Breast epithelium (tissue), 4 donors: ENCODE results near the gene FGR. TPM values are rescaled to one million over a fixed set of nuclear protein-coding genes. Genes with fewer than 3 reads are reported as not detected.

Source experiments
- DNase-seq, 2 donors: peaks; one replicate each; pipeline ENCODE4 v3.0.0-alpha.2; 2019; ENCODE audit warnings: low spot score in 2 of 2
- H3K27ac ChIP-seq, 2 donors: fragments of 200-600 bp; sonication (generic) in 1 of 2; one replicate each; pipeline ENCODE4 v1.5.1; 2016 to 2019; ENCODE audit warnings: mild to moderate bottlenecking in 1 of 2
- H3K27me3 ChIP-seq, 2 donors: fragments of 200-600 bp; sonication (generic) in 1 of 2; one replicate each; pipeline versions ENCODE4 v1.5.1 to v1.6.0; 2017 to 2019; ENCODE audit warnings: control low read depth in 1 of 2, mild to moderate bottlenecking in 1 of 2
- H3K36me3 ChIP-seq: fragments of 200-600 bp; one replicate; pipeline ENCODE4 v1.5.1; 2019
- H3K4me1 ChIP-seq, 2 donors: fragments of 200-600 bp; sonication (generic); one replicate each; pipeline ENCODE4 v1.5.1; 2016 to 2019; ENCODE audit warnings: control low read depth in 1 of 2
- H3K4me3 ChIP-seq, 3 donors: fragments of 200-600 bp; sonication (generic); 1 replicate in 2 of 3; 2 replicates in 1 of 3; pipeline ENCODE4 v1.5.1; 2016 to 2019; ENCODE audit warnings: mild to moderate bottlenecking in 3 of 3, moderate library complexity in 2 of 3
- H3K9me3 ChIP-seq, 2 donors: fragments of 200-600 bp; sonication (generic) in 1 of 2; one replicate each; pipeline ENCODE4 v1.5.1; 2016 to 2019; ENCODE audit warnings: control low read depth in 1 of 2
- CTCF ChIP-seq, 3 donors: fragments of 450-650 bp; IDR thresholded peaks; one replicate each; pipeline ENCODE4 v1.5.1; 2016 to 2017; ENCODE audit warnings: antibody characterized with exemption in 3 of 3, mild to moderate bottlenecking in 3 of 3, moderate library complexity in 3 of 3
- POLR2A ChIP-seq: fragments of 450-650 bp; IDR thresholded peaks from one replicate; pipeline ENCODE4 v1.6.1; 2016; ENCODE audit warnings: antibody characterized with exemption, mild to moderate bottlenecking, moderate library complexity
- POLR2AphosphoS5 ChIP-seq, 3 donors: sonication (generic); formaldehyde crosslinking; IDR thresholded peaks; one replicate each; pipeline ENCODE4 v1.6.1; 2017; ENCODE audit warnings: antibody characterized with exemption in 3 of 3
- intact Hi-C: fragments of 100-400 bp; cut with DNase I; formaldehyde crosslinking; loops from one replicate; pipeline ENCODE4 v1.15.1; 2023; ENCODE audit warnings: low total_unique reads
- total RNA-seq, 3 donors: library from RNA; depleted of rRNA; stranded (reverse); fragments of >200 nt; gene quantifications; one replicate each; pipeline ENCODE4 v1.1.0, GENCODE V29; 2016

FGR gene
- total RNA-seq, 3 donors from 2014 or later: 22.1 to 46.9 (median 24.3) TPM

GRCh38 chr1:27638805-27639204, 3.8 kb upstream of the FGR start:
- no peak overlapping the region for H3K4me3 ChIP-seq
- no peak for DNase-seq
- no peaks in the 10 kb centered on the region for H3K27me3 ChIP-seq
- no peaks in the 10 kb centered on the region for H3K36me3 ChIP-seq
- intact Hi-C loops: no loop called here
- TF ChIP-seq CTCF (IDR thresholded peaks at IDR 0.05) (no peak), POLR2A (no peak), POLR2AphosphoS5 (IDR thresholded peaks at IDR 0.05) (no peak)
- H3K9me3 ChIP-seq: no peaks in the 10 kb centered on the region
- no peaks in the 10 kb centered on the region for H3K4me1 ChIP-seq
- no peak overlapping the region for H3K27ac ChIP-seq

GRCh38 chr1:27638047-27638734, 3.2 kb upstream of the FGR start:
- H3K9me3 ChIP-seq: no peaks in the 10 kb centered on the region
- DNase-seq: no peak
- intact Hi-C loops: no loop called here
- H3K27ac ChIP-seq: no peak overlapping the region
- TF ChIP-seq POLR2AphosphoS5 (IDR thresholded peaks at IDR 0.05): no peak
- TF ChIP-seq CTCF (IDR thresholded peaks at IDR 0.05): no peak
- TF ChIP-seq POLR2A: no peak
- no peak overlapping the region for H3K4me3 ChIP-seq
- H3K36me3 ChIP-seq: no peaks in the 10 kb centered on the region
- H3K27me3 ChIP-seq: no peaks in the 10 kb centered on the region
- H3K4me1 ChIP-seq: no peaks in the 10 kb centered on the region

- Histone ChIP-seq H3K27ac (peak overlapping the region; percentile 61 to 82), H3K9me3 (no peaks in the 10 kb centered on the region), H3K27me3 (no peaks in the 10 kb centered on the region), H3K36me3 (no peaks in the 10 kb centered on the region), H3K4me1 (no peaks in the 10 kb centered on the region), H3K4me3 (peak overlapping the region; percentile 54 to 70 (median 61))
- intact Hi-C loops: no loop called here
- TF ChIP-seq POLR2AphosphoS5 (IDR thresholded peaks at IDR 0.05) (no peak), POLR2A (no peak), CTCF (IDR thresholded peaks at IDR 0.05) (no peak)
- no peak for DNase-seq
These were observed 584 bp upstream of the FGR start for GRCh38 chr1:27635396-27636142.

- TF ChIP-seq POLR2A: no peak
- TF ChIP-seq POLR2AphosphoS5 (IDR thresholded peaks at IDR 0.05): peak in 1 of 3 donors; percentile 40
- Histone ChIP-seq H3K27me3 (no peaks in the 10 kb centered on the region), H3K27ac (peak overlapping the region; percentile 61 to 82), H3K4me1 (no peaks in the 10 kb centered on the region), H3K36me3 (no peaks in the 10 kb centered on the region), H3K4me3 (peak overlapping the region; percentile 54 to 70 (median 61)), H3K9me3 (no peaks in the 10 kb centered on the region)
- intact Hi-C loops: no loop called here
- no peak for DNase-seq
These were observed 604 bp downstream of the FGR start for GRCh38 chr1:27634177-27634984.

GRCh38 chr1:27633640-27634176, 1.3 kb downstream of the FGR start:
- Histone ChIP-seq H3K4me1 (no peaks in the 10 kb centered on the region), H3K4me3 (peak overlapping the region; percentile 54 to 70 (median 61)), H3K9me3 (no peaks in the 10 kb centered on the region), H3K27ac (peak overlapping the region; percentile 61 to 82), H3K36me3 (no peaks in the 10 kb centered on the region), H3K27me3 (no peaks in the 10 kb centered on the region)
- intact Hi-C loops: no loop called here
- no peak for DNase-seq
- TF ChIP-seq POLR2A: no peak
- TF ChIP-seq POLR2AphosphoS5 (IDR thresholded peaks at IDR 0.05): no peak
- TF ChIP-seq CTCF (IDR thresholded peaks at IDR 0.05): no peak
